ENCODE measurements around the gene UNKL. TPM values are rescaled to one million over a fixed set of nuclear protein-coding genes. Genes with fewer than 3 reads are reported as not detected.

UNKL gene
- total and polyA plus RNA-seq, 5 donors, result 6.3 to 16.4 (median 13.1) TPM

GRCh38 chr16:1357906-1358566 is 56.5 kb downstream of the UNKL start:
- ATAC-seq, result peak in 1 of 2 donors; percentile 19
- H3K27ac ChIP-seq (ENCODE audit: low read length), result no peak overlapping the region

GRCh38 chr16:1356061-1356900 is 58.2 kb downstream of the UNKL start:
- Histone ChIP-seq H3K27ac (ENCODE audit: low read length) (no peak overlapping the region), H3K9me3 (ENCODE audit: control insufficient read depth, low read length) (no peaks in the 10 kb centered on the region), H3K4me1 (ENCODE audit: control insufficient read depth, insufficient read depth, low read length) (no peaks in the 10 kb centered on the region), H3K27me3 (ENCODE audit: control insufficient read depth, insufficient read depth) (no peaks in the 10 kb centered on the region), H3K4me3 (ENCODE audit: low read length) (no peak overlapping the region)
- ATAC-seq (peak; percentile 7), DNase-seq (peak in 1 of 3 donors; percentile 53)
- 82% methylated on average over 33 of the region's 33 CpGs for WGBS
- intact Hi-C loops (cut with DNase I), result no loop called here

More at GRCh38 chr16:1357906-1358566, 56.5 kb downstream of the UNKL start:
- H3K4me3 ChIP-seq (ENCODE audit: low read length), result no peak overlapping the region
- no peaks in the 10 kb centered on the region for H3K27me3 ChIP-seq (ENCODE audit: control insufficient read depth, insufficient read depth)
- 78% methylated on average over 19 of the region's 19 CpGs for WGBS
- no peaks in the 10 kb centered on the region for H3K4me1 ChIP-seq (ENCODE audit: control insufficient read depth, insufficient read depth, low read length)
- intact Hi-C loops (cut with DNase I), result no loop called here
- H3K9me3 ChIP-seq (ENCODE audit: control insufficient read depth, low read length), result no peaks in the 10 kb centered on the region
- peak in 2 of 3 donors; percentile 37 for DNase-seq

- no peak overlapping the region for H3K4me3 ChIP-seq (ENCODE audit: low read length)
- H3K27ac ChIP-seq (ENCODE audit: low read length), result no peak overlapping the region
- intact Hi-C loops (cut with DNase I), result no loop called here
- 80% methylated on average over 15 of the region's 15 CpGs for WGBS
- no peak for DNase-seq
- H3K9me3 ChIP-seq (ENCODE audit: control insufficient read depth, low read length), result no peaks in the 10 kb centered on the region
- no peak for ATAC-seq
- peaks cover 3% of the 10 kb centered on the region for H3K4me1 ChIP-seq (ENCODE audit: control insufficient read depth, insufficient read depth, low read length)
- H3K27me3 ChIP-seq (ENCODE audit: control insufficient read depth, insufficient read depth), result no peaks in the 10 kb centered on the region
Measured at GRCh38 chr16:1355591-1355990, 58.9 kb downstream of the UNKL start.

GRCh38 chr16:1354815-1355540 is 59.5 kb downstream of the UNKL start:
- no peaks in the 10 kb centered on the region for H3K9me3 ChIP-seq (ENCODE audit: control insufficient read depth, low read length)
- H3K27ac ChIP-seq (ENCODE audit: low read length), result no peak overlapping the region
- DNase-seq, result no peak
- no peak for ATAC-seq
- no peaks in the 10 kb centered on the region for H3K27me3 ChIP-seq (ENCODE audit: control insufficient read depth, insufficient read depth)
- 87% methylated on average over 49 of the region's 49 CpGs for WGBS
- peaks cover 4% of the 10 kb centered on the region for H3K4me1 ChIP-seq (ENCODE audit: control insufficient read depth, insufficient read depth, low read length)
- intact Hi-C loops (cut with DNase I), result no loop called here
- H3K4me3 ChIP-seq (ENCODE audit: low read length), result no peak overlapping the region

DNA sequence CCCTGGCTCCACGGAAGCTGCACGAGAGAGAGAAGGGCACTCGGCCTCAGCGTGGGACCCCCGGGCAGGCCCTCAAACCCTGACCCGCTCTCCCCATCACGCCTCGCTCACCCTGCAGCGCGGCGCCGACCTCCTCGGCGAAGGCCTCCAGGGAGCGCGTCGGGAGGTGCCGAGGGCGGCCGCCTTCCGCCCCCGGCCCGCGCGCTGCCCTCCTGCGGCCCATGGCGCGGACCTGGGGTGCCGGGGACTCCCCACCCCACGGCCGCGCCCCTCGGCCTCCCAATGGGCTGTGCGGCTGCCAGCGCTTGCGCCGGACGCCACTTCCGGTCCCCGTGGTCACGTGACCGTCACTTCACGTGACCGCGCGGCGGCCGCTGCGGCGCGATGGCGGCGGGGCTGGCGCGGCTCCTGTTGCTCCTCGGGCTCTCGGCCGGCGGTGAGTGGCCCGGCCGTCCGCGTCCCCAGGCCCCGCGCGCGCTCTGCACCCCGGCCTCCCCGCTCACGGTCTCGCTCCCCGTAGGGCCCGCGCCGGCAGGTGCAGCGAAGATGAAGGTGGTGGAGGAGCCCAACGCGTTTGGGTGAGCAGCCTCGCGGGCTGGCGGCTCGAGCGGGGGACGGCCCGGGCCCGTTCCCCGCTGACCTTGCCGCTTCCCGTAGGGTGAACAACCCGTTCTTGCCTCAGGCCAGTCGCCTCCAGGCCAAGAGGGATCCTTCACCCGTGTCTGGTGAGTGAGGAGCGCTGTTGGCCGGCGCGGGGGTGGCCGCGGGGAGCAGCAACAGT is 62.7 kb downstream of the UNKL start, which contains the start of the genes GNPTG and TSR3:
TSS of gene GNPTG (plus strand) at position 350 of the 781 bp plus-strand sequence. CDS start at position 385, 35 bp downstream.
TSS of gene TSR3 (minus strand) at position 297 of the 781 bp plus-strand sequence. CDS start at position 223, 74 bp downstream.
- Histone ChIP-seq H3K9me3 (ENCODE audit: control insufficient read depth, low read length) (no peaks in the 10 kb centered on the region), H3K27ac (ENCODE audit: low read length) (no peak within 1 kb of the TSS), H3K27me3 (ENCODE audit: control insufficient read depth, insufficient read depth) (no peaks in the 10 kb centered on the region), H3K4me1 (ENCODE audit: control insufficient read depth, insufficient read depth, low read length) (peaks cover 4% of the 10 kb centered on the region), H3K4me3 (ENCODE audit: low read length) (peak within 1 kb of the TSS; percentile 75)
- DNase-seq (peak; percentile 90 to 96 (median 96)), ATAC-seq (peak; percentile 78 to 83)
- WGBS, result under 1% methylated on average over 98 of the region's 98 CpGs
- intact Hi-C loops (cut with DNase I), result no loop called here

- Histone ChIP-seq H3K27me3 (ENCODE audit: control insufficient read depth, insufficient read depth) (no peaks in the 10 kb centered on the region), H3K4me3 (ENCODE audit: low read length) (peak overlapping the region; percentile 75), H3K9me3 (ENCODE audit: control insufficient read depth, low read length) (no peaks in the 10 kb centered on the region), H3K27ac (ENCODE audit: low read length) (no peak overlapping the region), H3K4me1 (ENCODE audit: control insufficient read depth, insufficient read depth, low read length) (peaks cover 4% of the 10 kb centered on the region)
- DNase-seq (no peak), ATAC-seq (peak in 1 of 2 donors; percentile 2)
- intact Hi-C loops (cut with DNase I), result no loop called here
- WGBS, result under 1% methylated on average over 35 of the region's 35 CpGs
Measured at GRCh38 chr16:1351215-1351581, 63.3 kb downstream of the UNKL start.

DNA sequence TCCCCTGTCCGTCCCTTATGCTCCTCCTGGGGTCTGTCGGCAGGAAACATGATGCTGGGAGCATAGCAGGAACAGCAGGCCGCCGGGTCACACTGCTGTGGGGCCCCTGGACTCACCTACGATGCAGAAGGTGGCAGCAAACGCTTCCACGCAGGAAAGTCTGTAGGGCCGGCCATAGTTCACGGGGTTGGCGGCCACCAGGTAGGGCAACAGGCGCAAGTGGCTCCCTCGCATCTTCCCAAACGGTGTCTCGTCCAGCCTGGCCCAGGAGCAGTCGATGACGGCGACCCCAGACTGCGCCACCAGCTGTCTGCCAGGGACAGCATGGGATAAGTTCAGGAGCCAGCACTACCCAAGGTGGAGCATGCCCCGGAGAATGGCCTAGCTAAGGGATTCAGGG is 63.8 kb downstream of the UNKL start:
- Histone ChIP-seq H3K27ac (ENCODE audit: low read length) (no peak overlapping the region), H3K4me1 (ENCODE audit: control insufficient read depth, insufficient read depth, low read length) (peaks cover 4% of the 10 kb centered on the region), H3K4me3 (ENCODE audit: low read length) (no peak overlapping the region), H3K9me3 (ENCODE audit: control insufficient read depth, low read length) (no peaks in the 10 kb centered on the region), H3K27me3 (ENCODE audit: control insufficient read depth, insufficient read depth) (no peaks in the 10 kb centered on the region)
- 82% methylated on average over 19 of the region's 19 CpGs for WGBS
- DNase-seq, result no peak
- intact Hi-C loops (cut with DNase I), result no loop called here
- no peak for ATAC-seq

DNA sequence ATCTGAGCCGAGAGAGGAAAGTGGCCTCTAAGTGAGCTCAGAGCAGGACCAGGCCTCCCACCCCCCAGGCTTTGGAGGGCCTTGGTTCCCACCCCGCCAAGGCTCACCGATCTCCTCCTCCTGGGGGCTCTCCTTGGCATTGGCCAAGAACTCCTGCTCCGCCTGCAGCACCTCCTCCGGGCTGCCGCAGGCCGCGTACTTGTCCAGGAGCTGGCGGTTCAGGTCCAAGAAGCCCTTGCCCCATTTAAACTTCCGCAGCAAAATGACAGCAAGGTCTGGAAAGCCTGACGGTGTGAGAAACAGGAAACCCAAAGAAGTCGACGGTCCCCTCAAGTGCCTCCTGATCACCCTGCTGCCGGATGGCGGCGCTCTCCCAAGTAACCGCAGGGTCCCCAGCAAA is 64.6 kb downstream of the UNKL start:
- Histone ChIP-seq H3K4me1 (ENCODE audit: control insufficient read depth, insufficient read depth, low read length) (peaks cover 4% of the 10 kb centered on the region), H3K4me3 (ENCODE audit: low read length) (no peak overlapping the region), H3K27ac (ENCODE audit: low read length) (no peak overlapping the region), H3K27me3 (ENCODE audit: control insufficient read depth, insufficient read depth) (no peaks in the 10 kb centered on the region), H3K9me3 (ENCODE audit: control insufficient read depth, low read length) (no peaks in the 10 kb centered on the region)
- no peak for ATAC-seq
- no peak for DNase-seq
- intact Hi-C loops (cut with DNase I), result no loop called here
- WGBS, result 91% methylated on average over 17 of the region's 17 CpGs

DNA sequence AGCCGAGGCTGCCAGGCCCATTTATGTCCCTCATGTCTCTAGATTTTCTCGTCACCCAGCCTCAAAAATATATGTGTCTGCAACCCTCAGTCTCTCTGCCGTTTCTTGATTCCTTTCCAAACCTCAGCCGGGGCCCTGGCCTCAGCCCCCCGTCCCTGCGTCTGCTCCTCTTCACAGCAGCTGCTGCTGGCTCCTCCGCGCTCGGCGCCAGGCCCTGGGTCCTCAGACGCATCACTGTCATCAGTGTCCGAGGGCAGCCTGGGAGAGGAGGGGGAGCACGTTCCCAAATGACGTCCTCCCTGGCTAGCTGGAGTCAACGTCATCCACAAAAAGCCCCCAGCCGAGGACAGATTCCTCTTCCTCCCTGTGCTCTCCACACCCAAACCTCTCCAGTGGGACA is 65.2 kb downstream of the UNKL start:
- Histone ChIP-seq H3K9me3 (ENCODE audit: control insufficient read depth, low read length) (no peaks in the 10 kb centered on the region), H3K4me3 (ENCODE audit: low read length) (no peak overlapping the region), H3K4me1 (ENCODE audit: control insufficient read depth, insufficient read depth, low read length) (peaks cover 4% of the 10 kb centered on the region), H3K27ac (ENCODE audit: low read length) (no peak overlapping the region), H3K27me3 (ENCODE audit: control insufficient read depth, insufficient read depth) (no peaks in the 10 kb centered on the region)
- WGBS, result 81% methylated on average over 16 of the region's 16 CpGs
- intact Hi-C loops (cut with DNase I), result no loop called here
- DNase-seq (peak in 1 of 3 donors; percentile 48), ATAC-seq (no peak)

- Histone ChIP-seq H3K9me3 (ENCODE audit: control insufficient read depth, low read length) (no peaks in the 10 kb centered on the region), H3K27me3 (ENCODE audit: control insufficient read depth, insufficient read depth) (no peaks in the 10 kb centered on the region), H3K4me3 (ENCODE audit: low read length) (no peak overlapping the region), H3K4me1 (ENCODE audit: control insufficient read depth, insufficient read depth, low read length) (peaks cover 4% of the 10 kb centered on the region), H3K27ac (ENCODE audit: low read length) (no peak overlapping the region)
- 77% methylated on average over 14 of the region's 14 CpGs for WGBS
- ATAC-seq (no peak), DNase-seq (peak in 2 of 3 donors; percentile 52 to 65)
- intact Hi-C loops (cut with DNase I), result no loop called here
Measured at GRCh38 chr16:1348926-1349325, 65.6 kb downstream of the UNKL start.
